ENCODE results near the gene NAA38. TPM values are rescaled to one million over a fixed set of nuclear protein-coding genes. Genes with fewer than 3 reads are reported as not detected.
"Not testable (repeated sequence)": the region's sequence is repeated elsewhere in the genome, so short reads cannot be mapped to it uniquely, and the experiment has no call there.

NAA38 gene
- total RNA-seq, 1 experiment from 2014 or later = 50.2 TPM

DNA sequence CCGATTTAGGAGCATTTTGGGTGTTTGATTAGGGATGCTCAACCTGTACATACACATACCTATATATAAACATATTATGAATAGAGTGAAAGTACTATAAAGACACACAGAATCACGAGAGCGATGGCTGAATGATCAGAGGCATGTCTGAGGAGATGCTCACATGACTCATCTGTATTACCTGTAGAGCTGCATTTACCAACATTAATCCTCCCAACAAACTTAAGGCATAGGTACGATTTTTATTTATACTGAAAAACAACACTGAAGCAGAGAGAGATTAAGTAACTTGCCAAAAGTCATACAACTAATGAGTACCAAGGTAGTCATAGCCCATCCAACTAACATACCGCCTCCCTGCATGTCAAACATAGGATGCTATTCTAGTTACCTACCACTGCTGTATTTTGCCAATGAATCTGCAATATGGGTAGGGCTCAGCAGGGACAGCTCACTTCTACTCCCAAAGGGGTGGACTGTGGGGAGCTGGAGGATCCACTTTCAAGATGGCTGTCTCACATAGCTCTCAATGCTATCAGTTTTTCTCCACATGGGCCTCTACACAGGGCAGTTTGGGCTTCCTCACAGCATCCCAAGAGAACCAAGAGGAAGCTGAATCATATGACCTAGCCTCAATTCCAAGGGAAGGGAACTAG, 7.8 kb upstream of the NAA38 start:
- peaks cover 6 to 7% of the 10 kb centered on the region in 2 experiments for H3K4me1 Mint-ChIP-seq
- Histone ChIP-seq H2BK20ac (ENCODE audit: low read depth, low read length, poor library complexity, severe bottlenecking) (no peak overlapping the region), H3K79me1 (ENCODE audit: insufficient read depth, low read depth, low read length, poor library complexity, severe bottlenecking) (no peaks in the 10 kb centered on the region), H2BK12ac (ENCODE audit: insufficient read length, low read depth, low read length) (no peak overlapping the region), H3K4me2 (ENCODE audit: insufficient read depth, insufficient read length, low read length) (no peak overlapping the region), H2BK15ac (ENCODE audit: low read depth, low read length) (no peak overlapping the region), H4K20me1 (ENCODE audit: control insufficient read depth, insufficient read depth, insufficient read length) (no peaks in the 10 kb centered on the region), H3K4me1 (ENCODE audit: insufficient read depth, low read length) (no peaks in the 10 kb centered on the region), H3K56ac (ENCODE audit: insufficient read length, low read depth, low read length) (no peak overlapping the region), H3K79me2 (ENCODE audit: insufficient read depth, low read length) (no peaks in the 10 kb centered on the region), H3K27me3 (ENCODE audit: insufficient read depth, low read length) (no peaks in the 10 kb centered on the region), H2AFZ (ENCODE audit: low read length) (no peak overlapping the region), H3K9ac (ENCODE audit: extremely low read depth, insufficient read length, low read length) (no peak overlapping the region), H3K18ac (ENCODE audit: insufficient read length, low read depth, low read length) (no peak overlapping the region), H3K23me2 (ENCODE audit: insufficient read length, low read depth, low read length, poor library complexity, severe bottlenecking) (no peaks in the 10 kb centered on the region), H4K8ac (replicated peaks; ENCODE audit: insufficient read length, low read depth, low read length) (no peak overlapping the region), H4K5ac (ENCODE audit: insufficient read length, low read depth, low read length) (no peak overlapping the region), H3K4ac (ENCODE audit: low read depth, low read length) (no peak overlapping the region), H3K27ac (ENCODE audit: insufficient read length, low read depth, low read length) (no peak overlapping the region), H2BK120ac (ENCODE audit: low read depth, low read length, poor library complexity, severe bottlenecking) (no peak overlapping the region), H2BK5ac (ENCODE audit: insufficient read length, low read length) (no peak overlapping the region), H2AK5ac (ENCODE audit: insufficient read length, low read length) (no peak overlapping the region), H4K91ac (ENCODE audit: insufficient read length, low read depth, low read length) (no peak overlapping the region), H3K9me3 (ENCODE audit: control insufficient read depth, low read depth, low read length) (no peaks in the 10 kb centered on the region), H3T11ph (ENCODE audit: low read length) (no peak overlapping the region), H3K14ac (ENCODE audit: insufficient read depth, low read length) (no peak overlapping the region), H3K23ac (ENCODE audit: insufficient read length, low read depth, low read length) (no peak overlapping the region)
- peaks cover 3 to 35% (median 12%) of the 10 kb centered on the region in 3 experiments; a peak in 6 of 7 replicates for H3K36me3 Mint-ChIP-seq (ENCODE audit: insufficient read depth in 1 of 3, low read depth in 3 of 3)
- no peak for DNase-seq
- H3K4me3 Mint-ChIP-seq = no peak overlapping the region
- no CpG with 5 or more reads among the region's 5 CpGs for WGBS (ENCODE audit: extremely low coverage, insufficient read length, low lambda C conversion rate)
- no peak overlapping the region for H3K27ac Mint-ChIP-seq
- no peaks in the 10 kb centered on the region for H3K27me3 Mint-ChIP-seq (ENCODE audit: low read depth)
- no peaks in the 10 kb centered on the region for H3K9me3 Mint-ChIP-seq
- TF ChIP-seq CTCF (conservative IDR thresholded peaks at IDR 0.05) = no peak

GRCh38 chr17:7864384-7864783, 7.0 kb upstream of the NAA38 start:
- not testable (repeated sequence) for H3K27me3 Mint-ChIP-seq (ENCODE audit: low read depth); H3K4me1 Mint-ChIP-seq; H3K9me3 ChIP-seq (ENCODE audit: control insufficient read depth, low read depth, low read length); H3K23me2 ChIP-seq (ENCODE audit: insufficient read length, low read depth, low read length, poor library complexity, severe bottlenecking); DNase-seq; H2BK12ac ChIP-seq (ENCODE audit: insufficient read length, low read depth, low read length); H3T11ph ChIP-seq (ENCODE audit: low read length); H3K9me3 Mint-ChIP-seq; H4K8ac ChIP-seq (replicated peaks; ENCODE audit: insufficient read length, low read depth, low read length); H2BK5ac ChIP-seq (ENCODE audit: insufficient read length, low read length); H2BK120ac ChIP-seq (ENCODE audit: low read depth, low read length, poor library complexity, severe bottlenecking); H4K20me1 ChIP-seq (ENCODE audit: control insufficient read depth, insufficient read depth, insufficient read length); H3K4me3 Mint-ChIP-seq; H3K27ac Mint-ChIP-seq; H3K4me1 ChIP-seq (ENCODE audit: insufficient read depth, low read length); H3K27ac ChIP-seq (ENCODE audit: insufficient read length, low read depth, low read length); H2AK5ac ChIP-seq (ENCODE audit: insufficient read length, low read length); H3K79me2 ChIP-seq (ENCODE audit: insufficient read depth, low read length); H4K5ac ChIP-seq (ENCODE audit: insufficient read length, low read depth, low read length); H3K4me2 ChIP-seq (ENCODE audit: insufficient read depth, insufficient read length, low read length); H2BK20ac ChIP-seq (ENCODE audit: low read depth, low read length, poor library complexity, severe bottlenecking); H4K91ac ChIP-seq (ENCODE audit: insufficient read length, low read depth, low read length); H2BK15ac ChIP-seq (ENCODE audit: low read depth, low read length); H3K27me3 ChIP-seq (ENCODE audit: insufficient read depth, low read length); H3K79me1 ChIP-seq (ENCODE audit: insufficient read depth, low read depth, low read length, poor library complexity, severe bottlenecking); H3K23ac ChIP-seq (ENCODE audit: insufficient read length, low read depth, low read length); H3K14ac ChIP-seq (ENCODE audit: insufficient read depth, low read length); H3K9ac ChIP-seq (ENCODE audit: extremely low read depth, insufficient read length, low read length); H3K56ac ChIP-seq (ENCODE audit: insufficient read length, low read depth, low read length); H3K4ac ChIP-seq (ENCODE audit: low read depth, low read length); H3K18ac ChIP-seq (ENCODE audit: insufficient read length, low read depth, low read length); H2AFZ ChIP-seq (ENCODE audit: low read length)
- H3K36me3 Mint-ChIP-seq (ENCODE audit: insufficient read depth in 1 of 3, low read depth in 3 of 3) = peaks cover 3 to 42% (median 17%) of the 10 kb centered on the region in 3 experiments; a peak in 6 of 7 replicates
- WGBS (ENCODE audit: extremely low coverage, insufficient read length, low lambda C conversion rate) = no CpG with 5 or more reads among the region's 5 CpGs

All from H9 (cell line).